ENCODE results near the gene TCERG1L.

DNA sequence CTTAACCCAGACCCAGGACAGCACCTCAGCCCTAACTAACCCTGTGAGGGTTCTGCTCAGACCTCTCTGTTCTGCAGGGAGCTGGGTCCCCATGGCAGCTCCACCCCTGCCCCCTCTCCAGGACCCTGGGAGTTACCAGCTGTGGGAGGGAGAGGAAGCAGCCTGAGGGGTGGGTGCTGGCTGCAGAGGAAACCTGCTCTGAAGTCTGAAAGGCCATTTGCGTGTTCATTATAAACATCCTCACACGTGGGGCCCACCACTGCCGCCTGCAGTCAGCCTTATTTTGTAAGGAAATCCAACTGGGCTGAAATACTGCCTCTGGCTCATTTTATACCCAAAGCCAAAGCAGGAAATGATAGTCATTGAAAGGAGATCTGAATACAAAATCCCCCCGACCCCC is 195.7 kb downstream of the TCERG1L start:
- TF ChIP-seq EZH2 (IDR thresholded peaks at IDR 0.05; ENCODE audit: insufficient read depth, poor library complexity, severe bottlenecking) (no peak), EZH2phosphoT487 (IDR thresholded peaks at IDR 0.05; ENCODE audit: insufficient read depth, low read depth) (no peak)
